HepG2 (cell line): Measurements from ENCODE around the gene THOC1. TPM values are rescaled to one million over a fixed set of nuclear protein-coding genes. Genes with fewer than 3 reads are reported as not detected.

ENCODE experiments used
- ATAC-seq: fragments of 200-7000 bp; cut with Tn5 transposase; 3 replicates; pipeline ENCODE4 v1.9.1; 2020; ENCODE audit warnings: mild to moderate bottlenecking, moderate library complexity
- BruUV-seq: library from RNA; stranded (reverse); fragments of 400-500 nt; replicated peaks from 2 replicates; lab custom pipeline; 2021; lab: Mats Ljungman, UMichigan
- CTCF ChIA-PET: fragments of 300-600 bp; formaldehyde crosslinking; extraction: SDS; loops from one replicate; lab custom pipeline; 2021; ENCODE audit warnings: low total read pairs, inconsistent platforms, low intra/inter-chr PET ratio; lab: Yijun Ruan, JAX
- POLR2A ChIA-PET: fragments of 350-600 bp; sonication (Branson Sonifier 250); formaldehyde crosslinking; loops from one replicate; lab custom pipeline; 2020; ENCODE audit warnings: antibody characterized with exemption, inconsistent platforms; lab: Yijun Ruan, JAX
- DNase-seq: peaks from one replicate; pipeline ENCODE4 v3.0.0-alpha.2; 2015; ENCODE audit warnings: low spot score
- FAIRE-seq: peaks from 3 replicates; lab custom pipeline; 2011; peaks lifted over from hg19 to GRCh38; lab: Jason Lieb, UNC
- H2AFZ ChIP-seq: one replicate; pipeline ENCODE4 v1.6.1; 2011; ENCODE audit warnings: low read length, inconsistent platforms
- H3K27ac ChIP-seq: fragments of 300-600 bp; 3 replicates; pipeline ENCODE4 v1.8.0; 2011; ENCODE audit warnings: mixed run types, mild to moderate bottlenecking, mixed read lengths, low read length, inconsistent platforms; ENCODE audit not compliant: insufficient read depth; ENCODE audit errors: extremely low read length
- H3K27me3 ChIP-seq, 2 experiments: fragments of 200-600 bp in 1 of 2; 2 replicates in 1 of 2; 3 replicates in 1 of 2; pipeline versions ENCODE4 v1.6.0 to v1.8.0; 2011; ENCODE audit warnings: low read length in 2 of 2, mild to moderate bottlenecking in 2 of 2, moderate library complexity in 2 of 2, inconsistent platforms in 1 of 2; ENCODE audit not compliant: insufficient read depth in 2 of 2, control insufficient read depth in 1 of 2
- H3K36me3 ChIP-seq, 2 experiments: fragments of 200-600 bp in 1 of 2; replicated peaks in 1 of 2; 2 replicates in 1 of 2; 3 replicates in 1 of 2; pipeline versions ENCODE4 v1.5.1 to v1.8.0; 2011; ENCODE audit warnings: low read length in 2 of 2, inconsistent platforms in 1 of 2; ENCODE audit not compliant: insufficient read depth in 2 of 2, control insufficient read depth in 1 of 2
- H3K4me1 ChIP-seq: 2 replicates; pipeline ENCODE4 v1.5.1; 2012; ENCODE audit warnings: low read length, inconsistent platforms; ENCODE audit not compliant: insufficient read depth
- H3K4me2 ChIP-seq: 2 replicates; pipeline ENCODE4 v1.6.0; 2011; ENCODE audit warnings: low read depth, low read length, inconsistent platforms
- H3K4me3 ChIP-seq, 3 experiments: fragments of 200-600 bp in 1 of 3; sonication (generic), shearing (Covaris generic) in 1 of 3; replicated peaks in 1 of 3; 2 replicates each; pipeline ENCODE4 v1.5.1; 2011 to 2016; ENCODE audit warnings: low read length in 3 of 3, inconsistent platforms in 2 of 3, low read depth in 2 of 3, mild to moderate bottlenecking in 2 of 3, control low read depth in 1 of 3, mixed read lengths in 1 of 3; ENCODE audit not compliant: insufficient read depth in 1 of 3
- H3K79me2 ChIP-seq: one replicate; pipeline ENCODE4 v1.6.1; 2011; ENCODE audit warnings: low read length, inconsistent platforms; ENCODE audit not compliant: insufficient read depth
- H3K9ac ChIP-seq: 2 replicates; pipeline ENCODE4 v1.6.0; 2011; ENCODE audit warnings: mild to moderate bottlenecking, low read depth, low read length, inconsistent platforms; ENCODE audit not compliant: insufficient read depth
- H3K9me3 ChIP-seq: 2 replicates; pipeline ENCODE4 v1.5.1; 2012; ENCODE audit warnings: mild to moderate bottlenecking, low read length
- H4K20me1 ChIP-seq: 2 replicates; pipeline ENCODE4 v1.6.0; 2011; ENCODE audit warnings: inconsistent platforms, mild to moderate bottlenecking, low read length, moderate library complexity; ENCODE audit not compliant: insufficient read depth
- AHDC1 ChIP-seq: sonication (generic); formaldehyde crosslinking; IDR thresholded peaks from 2 replicates; pipeline ENCODE4 v1.5.1; 2020; ENCODE audit warnings: mild to moderate bottlenecking, missing genetic modification reagents, borderline replicate concordance
- ARNTL ChIP-seq: sonication (generic); formaldehyde crosslinking; IDR thresholded peaks from 2 replicates; pipeline ENCODE4 v1.4.0; 2020; ENCODE audit warnings: mild to moderate bottlenecking, missing genetic modification reagents
- ELK4 ChIP-seq: sonication (generic); formaldehyde crosslinking; IDR thresholded peaks from 2 replicates; pipeline ENCODE4 v1.9.0; 2021; ENCODE audit warnings: missing genetic modification reagents, borderline replicate concordance
- GABPA ChIP-seq, 2 experiments: IDR thresholded peaks; 2 replicates each; pipeline ENCODE4 v1.6.1; 2011 to 2016; ENCODE audit warnings: low read depth in 2 of 2, low read length in 1 of 2, missing biosample characterization in 1 of 2, missing genetic modification characterization in 1 of 2
- HCFC1 ChIP-seq: fragments of 150-350 bp; IDR thresholded peaks from 2 replicates; pipeline ENCODE4 v1.6.1; 2014; ENCODE audit warnings: low read depth, low read length
- NFKBIZ ChIP-seq: IDR thresholded peaks from 2 replicates; pipeline ENCODE4 v1.6.1; 2018; ENCODE audit warnings: missing genetic modification reagents, missing compliant biosample characterization
- POGZ ChIP-seq: sonication (generic); formaldehyde crosslinking; IDR thresholded peaks from 2 replicates; pipeline ENCODE4 v1.4.0; 2020; ENCODE audit warnings: mild to moderate bottlenecking, missing genetic modification reagents
- ZFP41 ChIP-seq: sonication (generic); formaldehyde crosslinking; IDR thresholded peaks from 2 replicates; pipeline ENCODE4 v1.4.0; 2020; ENCODE audit warnings: mild to moderate bottlenecking, missing genetic modification reagents, borderline replicate concordance
- ZNF607 ChIP-seq: sonication (generic); formaldehyde crosslinking; IDR thresholded peaks from 2 replicates; pipeline ENCODE4 v1.5.1; 2020; ENCODE audit warnings: missing genetic modification reagents, mild to moderate bottlenecking, borderline replicate concordance
- ZNF674 ChIP-seq: sonication (generic); formaldehyde crosslinking; IDR thresholded peaks from 2 replicates; pipeline ENCODE4 v1.5.0; 2020; ENCODE audit warnings: low read depth, mild to moderate bottlenecking, missing genetic modification reagents
- ZNF720 ChIP-seq: sonication (generic); formaldehyde crosslinking; IDR thresholded peaks from 2 replicates; pipeline ENCODE4 v1.4.0; 2020; ENCODE audit warnings: missing genetic modification reagents
- ZZZ3 ChIP-seq: sonication (generic); formaldehyde crosslinking; IDR thresholded peaks from 2 replicates; pipeline ENCODE4 v1.4.0; 2020; ENCODE audit warnings: missing genetic modification reagents, mild to moderate bottlenecking, borderline replicate concordance
- WGBS: methylation state at CpG from one replicate; pipeline ENCODE4 v1.1.6; 2017; ENCODE audit warnings: low lambda C conversion rate; 5-methylcytosine and 5-hydroxymethylcytosine counted together
- in situ Hi-C: cut with HindIII; loops from 2 replicates; pipeline ENCODE4 v1.10.0; 2017; ENCODE audit warnings: low pct_unique_long_range_greater_than_20kb; ENCODE audit not compliant: extremely low pct_ligation_motif_present
- intact Hi-C: fragments of 100-400 bp; cut with micrococcal nuclease; formaldehyde crosslinking; loops from one replicate; pipeline ENCODE4 v1.10.0; 2022; ENCODE audit not compliant: unreplicated experiment
- polyA plus RNA-seq, 8 experiments: library from polyadenylated mRNA; depleted of rRNA in 3 of 8; stranded (reverse) in 7 of 8; unstranded in 1 of 8; fragments of >200 nt; fragmentation: Illumina TruSeq in 4 of 8; extraction: Trizol in 4 of 8; gene quantifications; 2 replicates each; pipeline versions ENCODE4 v1.2.1 to v1.2.3, GENCODE V29; 2011 to 2016; ENCODE audit warnings: low read depth in 4 of 8, missing spikeins in 1 of 8, mixed read lengths in 1 of 8; ENCODE audit not compliant: insufficient read depth in 1 of 8
- total RNA-seq, 5 experiments: library from RNA; depleted of rRNA; stranded (reverse); fragments of >200 nt; fragmentation: Illumina TruSeq; extraction: Trizol; gene quantifications; 2 replicates each; pipeline ENCODE4 v1.2.3, GENCODE V29; 2016; ENCODE audit warnings: low read depth in 1 of 5

The THOC1 gene
- total and polyA plus RNA-seq, 2 of the 13 experiments (the other 11 are each of a cell fraction or from before 2014, with no cell fraction given) = 40.6 to 56.7 TPM

- TF ChIP-seq AHDC1 = no peak
Measured at GRCh38 chr18:260547-260946, 7.3 kb downstream of the THOC1 start (continued).

GRCh38 chr18:255171-255570, 12.7 kb downstream of the THOC1 start:
- Histone ChIP-seq H3K27ac (no peak overlapping the region), H3K79me2 (no peaks in the 10 kb centered on the region), H3K9ac (no peak overlapping the region), H3K4me3 (no peak overlapping the region), H3K4me2 (no peak overlapping the region), H3K9me3 (no peaks in the 10 kb centered on the region), H3K4me1 (no peaks in the 10 kb centered on the region), H3K27me3 (no peaks in the 10 kb centered on the region), H4K20me1 (no peaks in the 10 kb centered on the region; the same call in 1 of the 2 replicates), H3K36me3 (peaks cover 17 to 83% of the 10 kb centered on the region in 2 experiments), H2AFZ (no peak overlapping the region)
- ChIA-PET CTCF (no interaction called here), POLR2A (no interaction called here)
- ATAC-seq = no peak
- 96% methylated on average over 4 of the region's 4 CpGs for WGBS
- FAIRE-seq = no peak
- intact Hi-C loops (no loop called here), in situ Hi-C loops (no loop called here)
- no TSS peak for BruUV-seq
- DNase-seq = no peak
- no peak for TF ChIP-seq ELK4
- TF ChIP-seq GABPA (IDR thresholded peaks at IDR 0.05; ENCODE audit: low read depth, low read length) = no peak
- no peak for TF ChIP-seq GABPA (CRISPR knock-in tag; IDR thresholded peaks at IDR 0.05; ENCODE audit: low read depth)
- TF ChIP-seq NFKBIZ (CRISPR knock-in tag) = no peak
- TF ChIP-seq POGZ (CRISPR knock-in tag) = no peak
- TF ChIP-seq ZNF720 (CRISPR knock-in tag) = no peak
- TF ChIP-seq ZFP41 (CRISPR knock-in tag) = no peak
- TF ChIP-seq HCFC1 = no peak
- no peak for TF ChIP-seq ZZZ3 (CRISPR knock-in tag)
- no peak for TF ChIP-seq ARNTL (CRISPR knock-in tag)
- TF ChIP-seq ZNF607 (CRISPR knock-in tag) = no peak
- no peak for TF ChIP-seq ZNF674 (CRISPR knock-in tag)
